Stimulated activated CD4-positive, alpha-beta T cell treated with anti-CD3 and anti-CD28 coated beads, Interleukin-4, amount 100 ng/mL, for 24 hours (primary cell): Measurements from ENCODE around the gene HARS2.
"Not testable (repeated sequence)": the region's sequence is repeated elsewhere in the genome, so short reads cannot be mapped to it uniquely, and the experiment has no call there.

Experiments
- DNase-seq: peaks from one replicate; pipeline ENCODE4 v3.0.0-alpha.2; 2020

The HARS2 gene

DNA sequence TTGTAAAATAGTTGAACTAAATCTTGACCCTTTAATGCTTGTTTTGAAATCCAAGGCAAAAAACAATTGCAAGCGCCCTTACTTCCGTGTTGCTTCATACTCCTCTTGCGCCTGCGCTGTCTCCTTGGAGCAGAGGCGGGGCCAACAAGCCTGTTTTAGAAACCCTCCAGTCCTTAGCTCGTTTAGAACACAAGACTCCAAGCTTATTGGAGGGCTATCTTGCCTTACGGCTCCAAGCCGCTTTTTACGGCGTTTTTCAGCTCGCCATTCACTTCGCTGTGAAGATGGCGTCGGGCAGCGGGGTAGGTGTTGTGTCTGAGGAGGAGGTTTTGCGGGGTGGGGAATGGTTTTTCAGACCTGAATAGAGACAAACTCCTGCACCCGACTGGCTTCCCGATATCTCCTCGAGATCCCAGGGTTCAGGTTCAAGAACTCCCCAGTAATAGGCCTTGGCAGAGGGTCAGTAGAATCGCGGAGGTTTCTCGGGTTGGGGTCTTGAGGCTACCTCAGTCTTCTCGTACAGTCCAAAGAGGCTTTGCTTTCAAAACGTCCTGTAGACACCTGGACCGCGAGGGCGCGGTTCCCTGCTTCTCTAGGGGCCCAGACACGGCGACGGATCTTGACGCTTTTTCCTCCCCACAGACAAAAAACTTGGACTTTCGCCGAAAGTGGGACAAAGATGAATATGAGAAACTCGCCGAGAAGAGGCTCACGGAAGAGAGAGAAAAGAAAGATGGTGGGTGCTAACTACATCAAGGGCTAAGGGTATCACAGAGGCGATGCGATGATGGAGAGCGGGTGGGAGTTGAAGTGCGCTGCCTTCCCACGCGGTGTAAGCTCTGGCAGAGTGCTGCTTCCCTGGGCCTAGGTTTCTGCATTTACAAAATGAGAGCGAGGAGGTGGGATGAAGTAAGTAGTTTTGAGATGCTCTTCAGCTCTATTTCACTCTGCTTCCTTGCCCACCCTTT, 9.2 kb downstream of the HARS2 start, which contains the start of gene ZMAT2:
Gene ZMAT2 (plus strand): TSS at position 271 of the 968 bp plus-strand sequence. CDS start 14 bp downstream, at position 285.
- DNase-seq: peak; percentile 95

- DNase-seq: no peak
Measured at GRCh38 chr5:140707812-140708211, 16.6 kb downstream of the HARS2 start.

DNA sequence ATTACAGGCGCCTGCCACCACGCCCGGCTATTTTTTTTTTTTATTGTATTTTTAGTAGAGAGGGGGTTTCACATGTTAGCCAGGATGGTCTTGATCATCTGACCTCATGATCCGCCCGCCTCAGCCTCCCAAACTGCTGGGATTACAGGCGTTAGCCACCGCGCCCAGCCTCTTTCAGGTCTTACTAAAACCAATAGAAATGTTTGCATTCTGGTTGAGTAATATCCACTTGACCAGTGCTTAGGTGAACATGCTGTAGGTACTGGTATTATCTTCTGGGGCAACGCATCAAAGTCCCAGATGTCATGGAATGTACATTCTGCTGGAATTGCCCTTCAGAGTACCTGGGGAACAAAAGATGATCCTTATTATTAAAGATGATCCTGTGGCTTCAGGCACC, 17.5 kb downstream of the HARS2 start:
- not testable (repeated sequence) for DNase-seq

DNA sequence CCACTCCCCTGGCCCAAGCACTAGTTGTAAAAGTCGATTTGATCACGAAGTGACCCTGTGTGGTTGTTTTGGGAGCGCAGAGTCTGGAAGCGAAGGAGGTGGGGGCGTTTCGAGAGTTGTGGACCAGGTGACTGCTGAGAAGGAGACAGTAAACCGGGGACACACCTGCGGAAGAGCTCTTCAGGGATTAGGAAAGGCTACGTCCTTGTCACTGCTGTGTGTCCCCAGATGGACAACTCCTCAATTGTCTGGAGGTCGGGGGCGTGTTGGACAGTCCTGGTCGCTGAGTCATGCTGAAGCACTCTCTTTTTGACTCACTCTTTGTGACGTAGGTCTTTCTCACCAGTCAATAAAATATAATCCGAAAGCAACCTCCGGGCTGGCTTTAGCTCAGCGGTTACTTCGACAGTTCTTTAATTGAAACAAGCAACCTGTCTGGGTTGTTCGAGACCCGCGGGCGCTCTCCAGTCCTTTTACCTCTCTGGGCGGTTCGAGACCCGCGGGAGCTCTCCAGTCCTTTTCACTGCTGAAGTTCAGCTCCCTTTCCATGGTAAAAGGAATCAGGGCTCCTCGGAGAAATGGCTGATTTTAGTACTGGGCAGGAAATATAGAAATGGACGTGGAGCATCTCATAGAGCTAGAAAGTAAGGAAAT, 19.8 kb downstream of the HARS2 start:
- peak; percentile 87 for DNase-seq

DNA sequence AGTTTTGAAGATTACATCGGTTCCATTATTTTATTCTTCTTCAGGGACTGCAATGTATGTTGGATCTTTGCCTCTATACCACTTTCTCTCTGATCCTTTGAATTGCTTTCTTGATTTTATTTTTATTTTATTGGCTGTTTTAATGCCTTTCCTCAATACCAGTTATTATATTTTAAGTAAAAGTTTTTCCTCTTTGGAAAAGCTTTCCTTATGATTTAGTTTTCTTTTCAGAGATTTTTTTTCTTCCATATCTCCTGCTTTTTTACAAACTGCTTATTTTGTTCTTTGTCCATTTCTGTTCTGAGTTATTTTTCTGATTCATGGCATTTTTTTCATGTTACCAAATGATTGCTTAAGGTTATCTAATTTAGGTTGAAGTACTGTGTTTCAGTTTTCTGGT, 20.5 kb downstream of the HARS2 start:
- no peak for DNase-seq

DNA sequence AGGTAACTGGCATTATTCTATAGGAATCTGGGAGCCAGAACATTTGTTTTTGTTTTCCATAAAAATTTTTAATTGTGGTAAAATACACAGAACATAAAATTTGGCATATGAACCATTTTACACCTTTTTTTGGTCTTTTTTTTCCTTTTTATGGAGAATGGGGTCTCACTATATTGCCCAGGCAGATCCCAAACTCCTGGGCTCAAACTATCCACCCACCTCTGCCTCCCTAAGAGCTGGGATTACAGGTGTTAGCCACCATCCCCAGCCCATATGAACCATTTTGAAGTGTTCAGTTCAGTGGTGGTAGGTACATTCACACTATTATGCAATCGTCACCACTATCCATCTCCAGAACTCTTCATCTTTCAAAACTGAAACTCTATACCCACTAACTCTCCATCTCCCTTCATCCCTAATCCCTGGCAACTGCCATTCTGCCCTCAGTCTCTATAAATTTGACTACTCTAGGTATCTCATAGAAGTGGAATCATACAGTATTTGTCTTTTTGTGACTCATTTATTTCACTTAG, 22.4 kb downstream of the HARS2 start:
- DNase-seq: no peak

DNA sequence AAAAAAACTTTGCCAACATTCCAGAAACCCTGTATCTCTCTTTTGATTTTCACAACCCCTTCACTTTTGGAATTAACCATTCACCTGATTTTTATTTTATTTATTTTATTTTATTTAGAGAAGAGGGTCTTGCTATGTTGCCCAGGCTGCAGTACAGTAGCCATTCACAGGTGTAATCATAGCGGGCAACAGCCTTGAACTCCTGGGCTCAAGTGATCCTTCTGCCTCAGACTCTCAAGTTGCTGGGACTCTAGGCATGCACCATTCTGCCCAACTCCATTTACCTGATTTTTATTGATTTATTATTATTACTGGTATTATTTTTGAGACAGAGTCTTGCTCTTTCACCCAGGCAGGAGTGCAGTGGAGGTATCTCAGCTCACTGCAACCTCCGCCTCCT, 25.0 kb downstream of the HARS2 start:
- DNase-seq: not testable (repeated sequence)

- no peak for DNase-seq
Measured at GRCh38 chr5:140718266-140718592, 27.0 kb downstream of the HARS2 start.

- not testable (repeated sequence) for DNase-seq
Measured at GRCh38 chr5:140720738-140721137, 29.5 kb downstream of the HARS2 start.

- not testable (repeated sequence) for DNase-seq
Measured at GRCh38 chr5:140721395-140721794, 30.1 kb downstream of the HARS2 start.

GRCh38 chr5:140725799-140726471, 34.7 kb downstream of the HARS2 start:
- peak; percentile 83 for DNase-seq

- no peak for DNase-seq
Measured at GRCh38 chr5:140733098-140733497, 41.8 kb downstream of the HARS2 start.

DNA sequence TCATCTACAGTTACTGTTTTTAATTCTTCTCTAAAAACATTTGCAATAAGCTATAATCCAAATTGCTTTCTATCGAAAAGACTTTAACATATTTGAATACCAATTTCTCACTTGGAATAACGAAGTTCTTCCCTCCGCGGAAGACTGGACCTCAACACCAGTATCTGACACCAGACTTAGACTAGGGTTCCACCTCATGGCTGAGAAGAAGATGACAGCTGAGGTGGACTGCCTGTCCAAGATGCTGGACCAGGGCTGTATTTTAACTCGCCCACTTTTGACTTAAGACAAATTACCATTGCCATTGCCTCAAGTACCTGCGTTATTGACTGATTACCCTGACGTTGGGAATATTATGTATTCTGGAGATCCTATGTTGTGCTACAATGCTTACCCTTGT, 43.1 kb downstream of the HARS2 start:
- DNase-seq: no peak

GRCh38 chr5:140737486-140737885, 46.2 kb downstream of the HARS2 start:
- DNase-seq: no peak

- DNase-seq: no peak
Measured at GRCh38 chr5:140741967-140742366, 50.7 kb downstream of the HARS2 start.
